Hypothalamus (tissue), 51 donors: ENCODE measurements around the gene RNF152.
"Not testable (repeated sequence)": the region's sequence is repeated elsewhere in the genome, so short reads cannot be mapped to it uniquely, and the experiment has no call there.

Source experiments
- DNase-seq, 51 donors: peaks; one replicate each; lab custom pipeline; 2025; lab: John Stamatoyannopoulos, UW

RNF152 gene

DNA sequence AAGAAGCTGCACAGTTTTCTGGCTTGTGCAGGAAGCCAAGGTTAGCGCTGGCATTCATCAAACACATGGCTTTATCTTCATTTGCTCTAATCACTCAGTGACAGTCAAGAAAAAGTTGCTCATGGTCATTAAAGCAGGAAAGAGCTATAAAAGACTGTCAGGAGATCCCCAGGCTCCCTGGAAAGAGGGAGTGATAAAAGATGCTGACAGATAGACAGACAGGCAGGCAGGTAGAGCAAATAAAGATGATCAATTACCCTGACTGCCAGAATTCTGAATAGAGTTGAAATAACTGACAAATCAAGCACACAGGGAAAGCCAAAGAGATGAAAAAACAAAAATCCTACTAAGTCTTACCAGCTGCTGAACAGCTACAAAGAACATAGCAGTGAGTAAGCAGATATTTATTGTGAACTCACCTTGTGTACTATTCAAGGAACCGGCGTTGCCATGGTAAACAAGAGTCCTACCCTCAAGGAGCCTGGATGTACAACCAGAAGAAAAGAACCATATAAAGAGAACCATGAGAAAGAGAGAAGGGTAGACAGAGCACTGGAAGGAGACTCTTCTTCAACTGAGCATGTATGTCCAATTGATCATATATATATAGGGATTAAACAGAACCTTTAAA, 68.0 kb downstream of the RNF152 start:
- DNase-seq, result no peak

DNA sequence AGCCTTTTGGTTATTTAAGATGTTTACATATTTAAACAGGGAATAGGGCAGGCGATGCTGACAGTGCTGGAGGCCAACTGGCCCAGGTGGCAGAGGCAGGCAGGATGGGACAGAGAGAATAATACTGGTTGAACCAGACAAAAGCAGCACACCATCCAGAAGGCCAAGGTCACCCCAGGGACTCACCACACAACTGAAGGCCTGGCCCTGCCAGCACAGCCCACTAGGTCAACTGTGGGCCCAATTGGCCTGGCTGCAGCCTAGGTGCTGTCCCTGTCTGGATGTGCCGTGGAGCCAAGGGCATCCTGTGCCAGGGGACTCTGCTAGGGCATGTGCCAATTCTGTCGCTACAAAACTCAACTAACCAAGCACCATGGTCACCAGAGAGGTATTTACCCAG, 69.2 kb downstream of the RNF152 start:
- DNase-seq, result no peak

DNA sequence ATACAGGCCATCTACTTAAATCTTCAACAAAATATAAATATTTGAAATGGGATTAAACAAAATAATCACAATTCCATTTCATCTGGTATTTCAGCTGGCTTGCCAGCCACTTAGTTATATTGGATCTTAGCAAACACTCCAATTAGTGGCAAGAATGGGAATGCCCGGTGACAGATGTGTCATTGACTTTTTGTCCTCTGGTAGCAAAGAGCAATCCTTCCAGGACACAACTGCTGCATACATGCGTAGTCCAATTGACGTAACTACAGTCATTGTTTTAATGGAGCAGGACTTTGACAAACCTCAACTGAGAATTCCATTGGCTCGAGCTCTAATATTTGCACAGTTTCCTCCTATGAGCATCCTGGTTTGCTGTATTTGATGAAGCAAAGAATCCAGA, 69.9 kb downstream of the RNF152 start:
- DNase-seq, result no peak

DNA sequence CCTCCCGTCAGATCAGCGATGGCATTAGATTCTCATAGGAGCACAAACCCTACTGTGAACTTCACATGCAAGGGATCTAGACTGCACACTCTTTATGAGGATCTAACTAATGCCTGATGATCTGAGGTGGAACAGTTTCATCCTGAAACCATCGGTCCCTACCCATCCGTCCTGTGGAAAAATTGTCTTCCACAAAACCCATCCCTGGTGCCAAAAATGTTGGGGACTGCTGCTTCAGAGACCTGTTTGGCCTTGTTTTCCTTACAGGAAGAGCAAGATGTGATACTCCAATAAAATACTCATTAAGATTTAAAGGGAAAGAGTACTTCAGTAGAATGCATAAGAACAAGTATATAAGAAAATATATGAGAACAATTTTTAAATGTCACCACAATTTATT, 71.1 kb downstream of the RNF152 start:
- DNase-seq, result no peak

DNA sequence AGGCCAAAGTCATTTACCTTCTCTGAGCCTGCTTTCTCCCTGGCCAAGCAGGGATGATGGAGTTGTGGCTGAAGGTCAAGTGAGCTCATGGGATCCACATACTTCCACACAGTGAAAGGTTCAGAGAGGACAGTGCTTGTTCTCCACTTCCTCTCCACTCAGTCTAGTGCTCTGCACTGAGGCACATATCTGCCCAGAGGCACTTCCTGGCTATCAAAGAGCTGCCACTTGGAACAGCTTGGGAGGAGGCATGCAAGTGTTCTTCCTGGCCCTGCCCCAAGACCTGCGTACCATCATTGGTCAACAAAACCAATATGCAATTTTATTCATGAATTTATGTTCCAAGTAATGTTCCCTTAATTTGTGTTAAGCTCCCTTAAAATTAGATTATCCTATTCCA, 71.9 kb downstream of the RNF152 start:
- DNase-seq, result no peak

DNA sequence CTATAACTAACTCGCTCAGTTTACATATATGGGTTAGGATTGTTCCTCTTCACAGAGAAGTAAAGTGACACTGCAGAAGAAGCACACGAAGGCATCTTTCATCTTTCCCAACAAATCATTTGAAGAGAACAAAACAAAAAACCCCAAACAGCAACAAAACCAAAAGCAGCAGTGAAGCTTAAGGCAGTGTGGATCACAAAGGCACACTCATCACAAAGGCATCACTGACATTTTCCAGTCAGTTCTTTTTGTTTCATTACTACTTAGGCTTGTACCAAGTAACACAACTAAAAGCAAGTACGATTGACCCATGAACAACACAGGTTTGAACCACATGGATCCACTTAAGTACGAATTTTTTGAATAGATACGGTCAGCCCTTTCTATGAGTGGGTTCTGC, 75.7 kb downstream of the RNF152 start:
- DNase-seq, result no peak

DNA sequence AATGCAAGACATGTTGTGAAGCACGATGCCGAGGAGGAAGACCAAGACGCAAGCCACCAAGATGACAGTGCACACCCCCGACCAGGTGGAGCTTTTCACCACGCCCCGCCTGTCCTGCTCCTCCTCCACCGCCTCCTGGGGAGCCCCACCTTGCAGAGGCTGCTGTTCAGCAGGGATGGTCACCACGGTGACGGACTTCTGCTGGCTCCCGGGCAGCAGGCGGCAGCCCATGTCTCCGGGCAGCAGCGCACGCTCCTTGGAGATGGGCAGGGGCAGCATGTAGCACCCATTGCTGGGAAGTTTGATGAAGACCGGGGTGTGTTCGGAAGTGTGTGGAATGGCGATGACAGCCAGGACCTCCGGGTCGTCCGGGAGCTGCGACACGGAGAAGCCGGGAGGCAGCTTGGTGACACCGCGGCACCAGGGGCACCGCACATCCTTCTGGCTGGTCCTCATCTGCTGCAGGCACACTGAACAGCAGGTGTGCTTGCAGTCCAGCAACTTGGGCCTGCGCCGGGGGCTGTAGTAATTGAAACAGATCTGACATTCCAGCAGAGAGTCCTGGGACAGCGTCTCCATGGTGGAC, 76.8 kb downstream of the RNF152 start:
- DNase-seq, result no peak

DNA sequence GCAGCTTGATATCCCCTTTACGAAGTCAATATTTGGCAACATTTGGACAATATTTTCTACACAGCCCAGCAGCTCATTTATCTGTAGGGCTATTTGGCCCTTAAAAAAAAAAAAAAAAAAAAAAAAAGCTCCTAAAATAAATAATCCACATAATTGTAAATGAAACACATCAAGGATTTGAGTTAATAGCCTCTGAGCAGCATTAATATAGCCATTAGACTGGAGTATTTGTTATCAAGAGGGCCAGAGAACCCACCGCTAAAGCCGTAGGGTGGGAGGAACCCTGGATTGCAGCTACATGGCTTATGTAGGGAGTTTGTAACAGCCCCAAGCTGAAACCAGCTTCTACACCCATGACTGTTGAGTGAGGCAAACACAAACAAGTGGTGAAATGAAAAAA, 84.5 kb downstream of the RNF152 start:
- DNase-seq, result no peak

DNA sequence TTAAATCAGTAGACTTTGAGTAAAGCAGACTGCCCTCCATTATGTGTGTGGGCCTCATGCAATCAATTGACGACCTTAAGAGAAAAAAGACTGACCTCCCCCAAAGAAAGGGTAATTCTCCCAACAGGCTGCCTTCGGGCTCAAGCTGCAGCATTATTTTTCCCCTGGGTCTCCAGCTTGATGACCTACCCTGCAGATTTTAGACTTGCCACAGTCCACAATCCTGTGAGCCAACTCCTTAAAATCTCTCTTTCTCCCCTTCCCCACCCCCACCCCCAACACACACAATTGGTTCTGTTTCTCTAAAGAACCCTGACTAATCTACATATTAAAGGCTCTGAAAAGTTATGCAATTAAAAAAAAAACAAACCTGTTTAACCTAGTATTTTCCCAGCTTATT, 89.4 kb downstream of the RNF152 start:
- DNase-seq, result no peak

DNA sequence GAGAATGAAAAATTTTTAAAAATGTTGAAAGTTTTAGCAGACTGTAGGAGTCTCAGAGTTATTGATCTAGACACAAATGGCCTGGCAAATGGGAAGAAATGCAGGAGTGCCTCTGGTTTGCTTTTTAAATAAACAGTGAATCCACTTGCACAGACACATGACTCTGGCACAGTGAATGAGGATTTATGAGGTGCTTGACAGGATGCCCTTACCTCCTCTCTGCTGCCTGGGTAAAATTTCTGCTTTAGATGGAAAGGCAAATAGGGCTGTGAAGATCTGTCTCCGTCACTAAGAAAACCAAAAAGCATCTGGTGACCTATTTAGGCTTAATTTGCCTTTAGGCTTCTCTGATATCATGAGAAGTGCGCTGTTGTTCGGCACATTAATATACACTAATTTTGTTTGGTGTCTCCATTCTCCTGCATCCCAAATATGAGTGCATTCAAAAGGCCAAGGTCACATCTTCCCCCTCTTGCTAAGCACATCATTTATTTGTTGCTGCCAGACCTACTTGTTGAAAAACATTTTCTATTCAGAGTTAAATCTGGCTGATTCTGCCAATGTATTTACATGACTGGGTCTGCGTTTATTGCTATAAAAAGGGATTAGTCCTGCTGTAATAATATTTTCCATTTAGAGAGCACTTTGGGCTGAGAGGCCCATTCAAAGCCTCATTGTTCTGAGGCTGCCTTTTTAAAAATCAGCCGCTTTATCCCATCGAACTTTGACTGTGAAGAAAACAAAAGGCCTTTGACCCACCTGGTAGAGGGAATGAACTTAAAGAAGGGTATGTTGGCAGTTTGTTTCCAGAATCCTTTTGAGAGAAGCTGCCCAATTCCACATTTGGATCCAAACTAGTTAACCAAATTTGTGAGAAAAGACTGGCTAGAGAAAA, 94.9 kb downstream of the RNF152 start:
- no peak for DNase-seq

DNA sequence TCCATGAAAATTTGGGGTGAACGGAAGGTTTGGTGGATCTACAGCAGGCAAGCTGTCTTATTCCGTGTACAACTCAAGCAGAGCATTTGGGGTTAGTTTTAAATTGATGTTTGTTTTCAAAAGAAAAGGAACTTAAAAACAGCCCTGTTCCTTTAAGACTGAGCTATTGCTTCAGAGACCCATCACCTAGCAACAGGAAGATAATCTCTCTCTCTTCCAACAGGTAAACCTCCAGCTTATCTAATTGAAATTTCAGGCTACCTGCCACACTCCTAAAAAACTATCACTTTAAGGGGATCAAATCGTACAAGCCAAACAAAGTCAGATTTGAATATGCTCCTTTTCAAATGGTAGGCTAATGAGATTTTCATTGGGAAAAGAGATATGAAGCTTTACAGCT, 101.8 kb downstream of the RNF152 start:
- no peak for DNase-seq

DNA sequence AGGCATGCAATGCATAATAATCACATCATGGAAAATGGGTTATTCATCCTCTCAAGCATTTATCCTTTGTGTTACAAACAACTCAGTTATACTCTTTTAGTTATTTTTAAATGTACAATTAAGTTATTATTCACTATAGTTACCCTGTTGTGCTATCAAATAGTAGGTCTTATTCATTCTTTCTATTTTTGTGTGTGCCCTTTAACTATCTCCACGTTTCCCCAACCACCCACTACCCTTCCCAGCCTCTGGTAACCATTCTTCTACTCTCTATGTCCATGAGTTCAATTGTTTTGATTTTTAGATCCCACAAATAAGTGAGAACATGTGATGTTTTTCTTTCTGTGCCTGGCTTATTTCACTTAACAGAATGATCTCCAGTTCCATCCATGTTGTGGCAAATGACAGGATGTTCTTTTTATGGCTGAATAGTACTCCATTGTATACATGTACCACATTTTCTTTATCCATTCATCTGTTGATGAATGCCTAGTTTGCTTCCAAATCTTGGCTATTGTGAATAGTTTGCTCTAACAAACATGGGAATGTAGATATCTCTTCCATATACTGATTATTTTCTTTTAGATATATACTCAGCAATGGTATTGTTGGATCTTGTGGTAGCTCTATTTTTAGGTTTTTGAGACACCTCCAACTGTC, 105.7 kb downstream of the RNF152 start:
- not testable (repeated sequence) for DNase-seq

DNA sequence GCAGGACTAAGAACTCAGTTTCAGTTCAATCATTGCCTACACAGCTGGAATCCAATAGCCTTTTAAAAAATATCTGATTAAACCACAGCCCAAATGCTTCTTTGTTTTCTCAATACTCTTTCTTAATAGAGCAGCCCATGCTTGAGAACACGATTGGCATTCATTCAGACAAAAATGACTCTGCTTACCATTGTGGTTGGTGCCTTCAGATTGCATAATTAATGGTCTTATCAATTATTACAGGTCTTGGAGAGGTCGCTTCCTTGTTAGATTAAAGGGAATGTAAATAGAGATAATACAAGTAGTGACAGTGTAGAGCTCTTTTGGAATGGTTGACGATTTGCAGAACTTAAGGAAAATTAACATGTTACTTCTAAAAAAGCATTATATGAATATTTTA, 107.2 kb downstream of the RNF152 start:
- DNase-seq, result no peak

DNA sequence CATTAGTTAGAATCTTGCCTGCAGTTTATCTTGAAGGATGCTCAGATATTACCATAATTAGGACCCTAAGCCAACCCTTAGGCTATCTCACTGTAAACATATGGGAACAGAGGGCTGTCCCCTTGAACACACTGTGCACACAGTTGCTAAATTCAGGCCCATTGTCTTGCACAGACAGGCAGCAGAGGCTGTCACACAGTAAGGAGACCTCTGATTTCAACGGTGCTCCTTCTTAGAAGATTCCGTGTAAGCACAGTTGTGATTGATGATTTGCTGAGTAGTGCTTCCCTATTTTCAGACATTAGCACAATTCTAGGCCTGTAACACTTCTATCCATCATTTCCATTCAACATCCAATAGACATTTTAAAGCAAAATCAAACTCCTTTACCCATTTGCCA, 108.0 kb downstream of the RNF152 start:
- DNase-seq, result no peak

DNA sequence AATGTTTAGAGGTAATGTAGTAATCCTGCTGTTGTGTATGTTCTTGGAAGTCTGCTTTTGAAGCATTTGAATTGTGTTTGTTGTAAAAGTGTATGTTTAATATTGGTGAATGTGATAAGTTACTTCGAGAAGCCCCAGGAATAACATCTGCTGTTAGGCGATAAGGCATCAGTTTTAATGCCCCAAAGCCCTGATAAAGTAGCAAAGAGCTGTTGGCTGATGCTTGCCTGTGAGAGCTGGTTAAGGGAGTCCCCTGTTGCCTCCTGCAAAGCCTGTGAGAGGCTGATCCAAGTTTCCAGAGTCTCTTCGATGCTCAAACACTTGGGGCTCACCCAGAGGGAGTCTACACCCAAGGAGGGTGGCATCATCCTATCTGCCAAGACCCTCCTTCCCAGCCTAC, 110.3 kb downstream of the RNF152 start:
- DNase-seq, result no peak

DNA sequence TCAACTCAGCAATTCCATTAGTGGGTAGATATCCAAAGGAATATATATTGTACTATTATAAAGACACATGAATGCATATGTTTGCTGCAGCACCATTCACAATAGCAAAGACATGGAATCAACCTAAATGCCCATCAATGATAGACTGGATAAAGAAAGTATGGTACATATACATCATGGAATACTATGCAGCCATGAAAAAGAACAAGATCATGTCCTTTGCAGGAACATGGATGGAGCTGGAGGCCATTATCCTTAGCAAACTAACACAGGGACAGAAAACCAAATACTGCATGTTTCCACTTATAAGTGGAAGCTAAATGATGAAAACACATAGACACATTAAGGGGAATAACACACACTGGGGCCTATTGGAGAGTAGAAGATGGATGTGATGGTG, 116.6 kb downstream of the RNF152 start:
- not testable (repeated sequence) for DNase-seq

DNA sequence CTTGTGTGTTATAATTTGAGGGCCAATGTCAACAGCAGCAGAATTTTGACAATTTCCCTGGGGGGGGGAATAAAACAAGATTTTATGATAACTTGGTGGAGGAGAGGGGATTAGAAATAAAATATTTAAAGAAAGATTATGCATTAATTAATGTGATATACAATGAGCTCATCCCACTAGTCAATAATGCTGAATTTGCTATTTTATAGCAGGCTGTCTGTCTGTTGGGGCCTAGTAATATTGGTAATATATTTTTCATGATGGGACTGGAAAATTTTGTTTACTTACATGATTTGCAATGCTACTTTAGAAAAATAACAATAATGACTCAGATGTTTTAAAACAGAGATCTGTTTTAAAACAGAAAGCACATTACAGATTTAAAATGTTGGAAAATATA, 118.0 kb downstream of the RNF152 start:
- no peak for DNase-seq

DNA sequence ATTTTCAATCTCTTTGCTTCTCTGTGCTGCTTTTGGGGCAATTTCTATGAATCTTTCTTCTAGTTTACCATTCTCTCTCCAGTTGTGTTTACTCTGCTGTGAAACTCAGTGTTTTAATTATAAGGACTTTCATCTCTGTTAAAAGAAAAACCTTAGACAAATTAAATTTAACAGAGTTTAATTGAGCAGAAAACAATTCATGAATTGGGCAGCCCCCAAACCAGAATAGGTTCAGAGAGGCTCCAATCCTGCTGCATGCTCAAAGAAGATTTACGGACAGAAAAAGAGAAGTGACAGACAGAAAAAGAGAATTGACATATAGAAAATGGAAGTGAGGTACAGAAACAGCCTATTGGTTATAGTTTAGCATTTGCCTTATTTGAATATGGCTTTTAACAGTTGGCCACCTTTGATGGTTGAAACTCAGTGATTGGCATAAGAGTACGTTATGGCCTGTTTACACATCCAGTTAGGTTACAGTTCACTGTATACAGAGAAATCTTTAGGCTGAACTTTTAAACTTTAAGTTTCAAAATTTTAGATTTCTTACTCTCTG, 120.4 kb downstream of the RNF152 start:
- DNase-seq, result no peak

DNA sequence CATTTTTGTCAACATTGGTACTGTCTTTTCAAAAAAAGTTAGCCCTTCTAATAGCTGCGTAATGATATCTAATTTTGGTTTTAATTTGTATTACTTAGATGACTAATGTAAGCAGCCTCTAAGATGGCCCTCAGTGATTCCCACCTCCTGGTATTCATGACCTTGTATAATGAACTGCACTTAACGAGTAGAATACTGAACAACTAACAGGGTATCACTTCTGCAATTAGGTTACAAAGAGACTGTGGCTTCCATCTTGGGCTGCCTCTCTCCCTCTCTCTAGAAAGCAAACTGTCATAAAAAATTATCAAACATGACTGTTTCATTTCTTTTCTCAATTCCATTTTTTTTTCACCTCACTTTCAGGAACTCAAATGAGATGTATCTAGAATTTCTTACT, 120.9 kb downstream of the RNF152 start:
- no peak for DNase-seq

DNA sequence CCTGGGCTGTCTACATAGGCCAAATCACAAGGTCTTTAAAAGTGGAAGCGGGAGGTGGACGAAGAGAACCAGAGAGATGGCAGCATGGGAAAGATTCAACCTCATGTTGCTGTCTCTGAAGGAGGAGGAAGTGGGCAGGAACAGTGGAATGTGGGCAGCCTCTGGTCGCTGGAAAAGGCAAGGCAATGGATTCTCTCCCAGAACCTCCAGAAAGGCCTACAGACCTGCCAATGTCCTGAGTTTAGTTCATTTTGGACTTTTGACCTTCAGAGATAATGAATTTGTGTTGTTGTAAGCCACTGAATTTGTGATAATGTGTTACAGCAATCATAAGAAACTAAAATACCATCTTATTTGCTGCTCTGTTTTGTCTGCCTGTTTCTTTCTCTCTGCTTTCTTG, 122.5 kb downstream of the RNF152 start:
- DNase-seq, result no peak

DNA sequence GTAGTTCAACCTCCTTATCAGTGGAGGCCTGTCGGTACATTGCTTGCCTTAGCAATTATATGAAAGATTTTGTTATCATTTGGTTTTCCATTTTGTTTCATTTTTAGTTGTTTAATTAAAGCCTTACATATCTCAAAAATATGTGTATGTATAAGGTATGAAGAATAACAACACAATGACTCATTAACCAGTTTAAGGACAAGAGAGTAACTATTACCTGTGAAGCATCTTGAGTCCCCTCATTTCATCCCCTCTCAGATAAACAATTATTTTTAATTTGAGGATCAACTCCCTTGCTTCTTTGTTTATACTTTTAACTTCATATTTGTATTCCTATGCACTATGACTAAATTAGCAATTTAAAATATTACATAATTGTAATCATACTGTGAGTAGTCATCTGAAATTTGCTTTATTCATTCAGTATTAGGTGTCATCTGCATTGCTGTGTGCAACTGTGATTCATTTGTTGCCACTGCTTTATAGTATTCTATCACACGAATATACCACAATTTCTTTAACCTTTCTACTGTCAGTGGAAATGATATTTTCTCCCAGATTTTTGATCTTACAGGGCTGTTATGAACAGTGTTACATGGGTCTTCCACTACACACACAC, 126.4 kb downstream of the RNF152 start:
- no peak for DNase-seq
